ENCODE measurements around the gene NEUROD6. TPM values are rescaled to one million over a fixed set of nuclear protein-coding genes. Genes with fewer than 3 reads are reported as not detected.

The NEUROD6 gene
- total RNA-seq, 4 donors from 2014 or later, result not detected

- ATAC-seq (ENCODE audit: low FRiP score) (no peak), DNase-seq (ENCODE audit: low spot score) (no peak)
- TF ChIP-seq CTCF (IDR thresholded peaks at IDR 0.05), result no peak
Observed at GRCh38 chr7:31318313-31318712, 22.2 kb downstream of the NEUROD6 start.

- DNase-seq (ENCODE audit: low spot score), result no peak
- TF ChIP-seq CTCF (IDR thresholded peaks at IDR 0.05), result no peak
- no peak for ATAC-seq (ENCODE audit: low FRiP score)
Observed at GRCh38 chr7:31316876-31317275, 23.6 kb downstream of the NEUROD6 start.

- no peak for TF ChIP-seq CTCF (IDR thresholded peaks at IDR 0.05)
- no peak for DNase-seq (ENCODE audit: low spot score)
- no peak for ATAC-seq (ENCODE audit: low FRiP score)
Observed at GRCh38 chr7:31315758-31316157, 24.8 kb downstream of the NEUROD6 start.

GRCh38 chr7:31314781-31315180 lies 25.7 kb downstream of the NEUROD6 start:
- no peak for DNase-seq (ENCODE audit: low spot score)
- no peak for ATAC-seq (ENCODE audit: low FRiP score)
- no peak for TF ChIP-seq CTCF (IDR thresholded peaks at IDR 0.05)

GRCh38 chr7:31312889-31313288 lies 27.6 kb downstream of the NEUROD6 start:
- no peak for DNase-seq (ENCODE audit: low spot score)
- no peak for TF ChIP-seq CTCF (IDR thresholded peaks at IDR 0.05)
- ATAC-seq (ENCODE audit: low FRiP score), result no peak

GRCh38 chr7:31311552-31311951 lies 29.0 kb downstream of the NEUROD6 start:
- DNase-seq (ENCODE audit: low spot score) (no peak), ATAC-seq (ENCODE audit: low FRiP score) (no peak)
- no peak for TF ChIP-seq CTCF (IDR thresholded peaks at IDR 0.05)

GRCh38 chr7:31310321-31310935 lies 30.1 kb downstream of the NEUROD6 start:
- no peak for TF ChIP-seq CTCF (IDR thresholded peaks at IDR 0.05)
- ATAC-seq (ENCODE audit: low FRiP score), result no peak
- DNase-seq (ENCODE audit: low spot score), result no peak
